WTC11 (cell line): ENCODE measurements around the gene TMX1. TPM values are rescaled to one million over a fixed set of nuclear protein-coding genes. Genes with fewer than 3 reads are reported as not detected.

ENCODE experiments used
- ATAC-seq: fragments of 200-7000 bp; cut with Tn5 transposase; 2 replicates; pipeline ENCODE4 v1.10.0; 2021; ENCODE audit warnings: mild to moderate bottlenecking, moderate library complexity
- CTCF ChIA-PET: fragments of 300-600 bp; sonication (Branson Sonifier 250); formaldehyde crosslinking; loops from one replicate; lab custom pipeline; 2021; ENCODE audit warnings: antibody characterized with exemption; lab: Charles Lee
- POLR2A ChIA-PET: fragments of 350-600 bp; sonication (Branson Sonifier 250); formaldehyde crosslinking; loops from one replicate; lab custom pipeline; 2021; ENCODE audit warnings: antibody characterized with exemption; lab: Charles Lee
- DNase-seq: peaks from one replicate; pipeline ENCODE4 v3.0.0; 2021; ENCODE audit warnings: low spot score
- H3K27ac Mint-ChIP-seq: 2 replicates; pipeline ENCODE4 v1.8.0; 2021; ENCODE audit warnings: mixed read lengths
- H3K27me3 Mint-ChIP-seq: 2 replicates; pipeline ENCODE4 v1.8.0; 2021; ENCODE audit warnings: low read depth, mild to moderate bottlenecking, moderate library complexity, mixed read lengths
- H3K36me3 Mint-ChIP-seq: 2 replicates; pipeline ENCODE4 v1.8.0; 2021; ENCODE audit warnings: mixed read lengths
- H3K4me1 Mint-ChIP-seq: 2 replicates; pipeline ENCODE4 v1.8.0; 2022; ENCODE audit warnings: mixed read lengths
- H3K4me3 Mint-ChIP-seq: 2 replicates; pipeline ENCODE4 v1.8.0; 2021; ENCODE audit warnings: mild to moderate bottlenecking, moderate library complexity, mixed read lengths
- H3K9me3 Mint-ChIP-seq: 2 replicates; pipeline ENCODE4 v1.8.0; 2021; ENCODE audit warnings: mixed read lengths
- CREM ChIP-seq: sonication (generic); formaldehyde crosslinking; IDR thresholded peaks from 2 replicates; pipeline ENCODE4 v1.8.1; 2022; ENCODE audit warnings: mild to moderate bottlenecking, missing genetic modification reagents, moderate library complexity
- ERG ChIP-seq: fragments of 250-450 bp; sonication (Bioruptor Pico); IDR thresholded peaks from 2 replicates; pipeline ENCODE4 v1.8.0; 2021; ENCODE audit warnings: mild to moderate bottlenecking
- JAZF1 ChIP-seq: fragments of 250-450 bp; sonication (Bioruptor Pico); IDR thresholded peaks from 2 replicates; pipeline ENCODE4 v1.9.0; 2021; ENCODE audit warnings: moderate library complexity, mild to moderate bottlenecking, inconsistent platforms
- MYBL2 ChIP-seq: sonication (generic); formaldehyde crosslinking; IDR thresholded peaks from 2 replicates; pipeline ENCODE4 v1.8.1; 2023; ENCODE audit warnings: mild to moderate bottlenecking, moderate library complexity, missing genetic modification reagents
- NFYB ChIP-seq: sonication (generic); formaldehyde crosslinking; conservative IDR thresholded peaks from 2 replicates; pipeline ENCODE4 v1.8.0; 2022; ENCODE audit warnings: low read depth, missing genetic modification reagents
- NR1H2 ChIP-seq: sonication (generic); formaldehyde crosslinking; IDR thresholded peaks from 2 replicates; pipeline ENCODE4 v1.9.0; 2021; ENCODE audit warnings: mild to moderate bottlenecking, moderate library complexity, missing genetic modification reagents
- PRDM15 ChIP-seq: sonication (generic); formaldehyde crosslinking; IDR thresholded peaks from 2 replicates; pipeline ENCODE4 v1.8.0; 2022; ENCODE audit warnings: missing genetic modification reagents
- PRRX2 ChIP-seq: fragments of 250-450 bp; sonication (Bioruptor Pico); IDR thresholded peaks from 2 replicates; pipeline ENCODE4 v1.8.0; 2021; ENCODE audit warnings: mild to moderate bottlenecking
- SMAD4 ChIP-seq: sonication (generic); formaldehyde crosslinking; IDR thresholded peaks from 2 replicates; pipeline ENCODE4 v1.8.0; 2022; ENCODE audit warnings: mild to moderate bottlenecking, missing genetic modification reagents
- TEAD1 ChIP-seq: sonication (generic); formaldehyde crosslinking; IDR thresholded peaks from 2 replicates; pipeline ENCODE4 v1.8.0; 2022; ENCODE audit warnings: mild to moderate bottlenecking, missing genetic modification reagents
- TEAD4 ChIP-seq: sonication (generic); formaldehyde crosslinking; IDR thresholded peaks from 2 replicates; pipeline ENCODE4 v1.8.0; 2022; ENCODE audit warnings: mild to moderate bottlenecking, missing genetic modification reagents
- ZNF121 ChIP-seq: sonication (generic); formaldehyde crosslinking; IDR thresholded peaks from 2 replicates; pipeline ENCODE4 v1.8.0; 2023; ENCODE audit warnings: missing genetic modification reagents
- ZNF416 ChIP-seq: fragments of 250-450 bp; sonication (Bioruptor Pico); IDR thresholded peaks from 2 replicates; pipeline ENCODE4 v1.9.0; 2021; ENCODE audit warnings: mild to moderate bottlenecking, inconsistent platforms
- ZNF425 ChIP-seq: fragments of 250-450 bp; sonication (Bioruptor Pico); conservative IDR thresholded peaks from 2 replicates; pipeline ENCODE4 v1.9.0; 2021; ENCODE audit warnings: mild to moderate bottlenecking
- ZNF671 ChIP-seq: fragments of 250-450 bp; sonication (Bioruptor Pico); IDR thresholded peaks from 2 replicates; pipeline ENCODE4 v1.8.0; 2021; ENCODE audit warnings: mild to moderate bottlenecking
- total RNA-seq: library from RNA; stranded (reverse); gene quantifications from 3 replicates; pipeline ENCODE4 v1.2.3, GENCODE V29; 2021
- TF ChIP-seq, protein P1 (sequence below): sonication (generic); formaldehyde crosslinking; conservative IDR thresholded peaks from 2 replicates; pipeline ENCODE4 v1.8.1; 2023; ENCODE audit warnings: mild to moderate bottlenecking, low read depth, missing genetic modification reagents, moderate library complexity
- TF ChIP-seq, protein P2 (sequence below): sonication (generic); formaldehyde crosslinking; IDR thresholded peaks from 2 replicates; pipeline ENCODE4 v1.8.1; 2022; ENCODE audit warnings: missing genetic modification reagents, borderline replicate concordance
- TF ChIP-seq, protein P3 (sequence below): sonication (generic); formaldehyde crosslinking; IDR thresholded peaks from 2 replicates; pipeline ENCODE4 v1.8.0; 2022; ENCODE audit warnings: mild to moderate bottlenecking, missing genetic modification reagents
- TF ChIP-seq, protein P4 (sequence below): fragments of 200-600 bp; IDR thresholded peaks from 2 replicates; pipeline ENCODE4 v1.8.0; 2022; ENCODE audit warnings: antibody characterized with exemption

TMX1 gene
- total RNA-seq, 1 experiment from 2014 or later: 40.9 TPM

DNA sequence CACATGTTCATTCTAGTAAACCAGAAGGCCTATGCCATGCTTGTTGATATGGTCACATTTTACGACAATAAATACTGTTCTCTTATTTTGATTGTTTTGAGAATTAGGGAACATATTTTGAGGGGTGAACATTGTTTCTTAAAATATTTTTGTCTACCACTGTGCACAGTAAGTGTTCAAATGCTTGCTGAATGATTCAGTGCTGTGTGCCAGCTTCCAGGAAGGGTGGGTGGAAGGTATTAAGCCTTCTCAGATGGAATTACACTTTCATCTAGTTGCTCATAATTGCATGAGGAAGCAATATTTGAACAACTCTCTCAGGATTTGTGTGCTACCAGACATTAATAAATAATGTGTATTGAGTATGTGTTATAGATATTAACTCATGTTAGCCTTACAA, 15.5 kb upstream of the TMX1 start (continued):
- TF ChIP-seq PRDM15 (CRISPR knock-in tag): no peak

DNA sequence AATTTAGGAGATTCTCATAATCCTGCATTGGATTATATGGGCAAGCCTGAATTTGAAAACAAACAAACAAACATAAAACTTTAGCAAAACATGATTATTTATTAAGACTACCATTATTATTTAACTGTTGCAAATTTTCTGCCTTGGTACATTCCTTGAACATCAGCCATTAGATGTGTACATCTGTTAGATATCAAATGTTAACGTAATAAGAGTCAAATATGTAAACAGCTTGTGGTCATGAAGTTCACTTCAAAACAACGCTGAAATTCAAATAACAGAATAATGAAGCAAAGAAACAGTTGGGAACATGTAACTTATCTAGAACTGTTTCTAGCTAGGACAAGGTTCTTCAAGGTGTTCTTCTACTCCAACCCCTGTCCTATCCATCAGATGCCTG, 14.3 kb upstream of the TMX1 start:
- DNase-seq (no peak), ATAC-seq (no peak)
- ChIA-PET POLR2A (no interaction called here), CTCF (no interaction called here)
- Mint-ChIP-seq H3K36me3 (peaks cover 27% of the 10 kb centered on the region), H3K4me3 (no peak overlapping the region), H3K27me3 (no peaks in the 10 kb centered on the region), H3K4me1 (no peaks in the 10 kb centered on the region), H3K9me3 (peaks cover 36% of the 10 kb centered on the region), H3K27ac (no peak overlapping the region)
- TF ChIP-seq, protein P1, sequence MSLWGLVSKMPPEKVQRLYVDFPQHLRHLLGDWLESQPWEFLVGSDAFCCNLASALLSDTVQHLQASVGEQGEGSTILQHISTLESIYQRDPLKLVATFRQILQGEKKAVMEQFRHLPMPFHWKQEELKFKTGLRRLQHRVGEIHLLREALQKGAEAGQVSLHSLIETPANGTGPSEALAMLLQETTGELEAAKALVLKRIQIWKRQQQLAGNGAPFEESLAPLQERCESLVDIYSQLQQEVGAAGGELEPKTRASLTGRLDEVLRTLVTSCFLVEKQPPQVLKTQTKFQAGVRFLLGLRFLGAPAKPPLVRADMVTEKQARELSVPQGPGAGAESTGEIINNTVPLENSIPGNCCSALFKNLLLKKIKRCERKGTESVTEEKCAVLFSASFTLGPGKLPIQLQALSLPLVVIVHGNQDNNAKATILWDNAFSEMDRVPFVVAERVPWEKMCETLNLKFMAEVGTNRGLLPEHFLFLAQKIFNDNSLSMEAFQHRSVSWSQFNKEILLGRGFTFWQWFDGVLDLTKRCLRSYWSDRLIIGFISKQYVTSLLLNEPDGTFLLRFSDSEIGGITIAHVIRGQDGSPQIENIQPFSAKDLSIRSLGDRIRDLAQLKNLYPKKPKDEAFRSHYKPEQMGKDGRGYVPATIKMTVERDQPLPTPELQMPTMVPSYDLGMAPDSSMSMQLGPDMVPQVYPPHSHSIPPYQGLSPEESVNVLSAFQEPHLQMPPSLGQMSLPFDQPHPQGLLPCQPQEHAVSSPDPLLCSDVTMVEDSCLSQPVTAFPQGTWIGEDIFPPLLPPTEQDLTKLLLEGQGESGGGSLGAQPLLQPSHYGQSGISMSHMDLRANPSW (CRISPR knock-in tag): no peak
- no peak for TF ChIP-seq PRRX2
- TF ChIP-seq, protein P2, sequence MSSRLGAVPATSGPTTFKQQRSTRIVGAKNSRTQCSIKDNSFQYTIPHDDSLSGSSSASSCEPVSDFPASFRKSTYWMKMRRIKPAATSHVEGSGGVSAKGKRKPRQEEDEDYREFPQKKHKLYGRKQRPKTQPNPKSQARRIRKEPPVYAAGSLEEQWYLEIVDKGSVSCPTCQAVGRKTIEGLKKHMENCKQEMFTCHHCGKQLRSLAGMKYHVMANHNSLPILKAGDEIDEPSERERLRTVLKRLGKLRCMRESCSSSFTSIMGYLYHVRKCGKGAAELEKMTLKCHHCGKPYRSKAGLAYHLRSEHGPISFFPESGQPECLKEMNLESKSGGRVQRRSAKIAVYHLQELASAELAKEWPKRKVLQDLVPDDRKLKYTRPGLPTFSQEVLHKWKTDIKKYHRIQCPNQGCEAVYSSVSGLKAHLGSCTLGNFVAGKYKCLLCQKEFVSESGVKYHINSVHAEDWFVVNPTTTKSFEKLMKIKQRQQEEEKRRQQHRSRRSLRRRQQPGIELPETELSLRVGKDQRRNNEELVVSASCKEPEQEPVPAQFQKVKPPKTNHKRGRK (CRISPR knock-in tag): no peak
- TF ChIP-seq ZNF416 (CRISPR knock-in tag): no peak
- TF ChIP-seq SMAD4 (CRISPR knock-in tag): no peak
- TF ChIP-seq NFYB (CRISPR knock-in tag): no peak
- TF ChIP-seq JAZF1: no peak
- no peak for TF ChIP-seq MYBL2 (CRISPR knock-in tag)
- TF ChIP-seq ZNF425 (CRISPR knock-in tag): no peak
- no peak for TF ChIP-seq ERG (CRISPR knock-in tag)

- DNase-seq (no peak), ATAC-seq (no peak)
- Mint-ChIP-seq H3K27ac (no peak overlapping the region), H3K36me3 (peaks cover 6% of the 10 kb centered on the region), H3K4me1 (no peaks in the 10 kb centered on the region), H3K27me3 (no peaks in the 10 kb centered on the region), H3K9me3 (peaks cover 16% of the 10 kb centered on the region), H3K4me3 (no peak overlapping the region)
- CTCF ChIA-PET: no interaction called here
- POLR2A ChIA-PET: interaction anchor here (0.6 kb wide), 1 partner anchor 17 kb away, joined by 4 read pairs; no protein-coding TSS in a partner anchor
- TF ChIP-seq ZNF671 (CRISPR knock-in tag): no peak
- TF ChIP-seq, protein P3, sequence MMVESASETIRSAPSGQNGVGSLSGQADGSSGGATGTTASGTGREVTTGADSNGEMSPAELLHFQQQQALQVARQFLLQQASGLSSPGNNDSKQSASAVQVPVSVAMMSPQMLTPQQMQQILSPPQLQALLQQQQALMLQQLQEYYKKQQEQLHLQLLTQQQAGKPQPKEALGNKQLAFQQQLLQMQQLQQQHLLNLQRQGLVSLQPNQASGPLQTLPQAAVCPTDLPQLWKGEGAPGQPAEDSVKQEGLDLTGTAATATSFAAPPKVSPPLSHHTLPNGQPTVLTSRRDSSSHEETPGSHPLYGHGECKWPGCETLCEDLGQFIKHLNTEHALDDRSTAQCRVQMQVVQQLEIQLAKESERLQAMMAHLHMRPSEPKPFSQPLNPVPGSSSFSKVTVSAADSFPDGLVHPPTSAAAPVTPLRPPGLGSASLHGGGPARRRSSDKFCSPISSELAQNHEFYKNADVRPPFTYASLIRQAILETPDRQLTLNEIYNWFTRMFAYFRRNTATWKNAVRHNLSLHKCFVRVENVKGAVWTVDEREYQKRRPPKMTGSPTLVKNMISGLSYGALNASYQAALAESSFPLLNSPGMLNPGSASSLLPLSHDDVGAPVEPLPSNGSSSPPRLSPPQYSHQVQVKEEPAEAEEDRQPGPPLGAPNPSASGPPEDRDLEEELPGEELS (CRISPR knock-in tag): no peak
- TF ChIP-seq, protein P4, sequence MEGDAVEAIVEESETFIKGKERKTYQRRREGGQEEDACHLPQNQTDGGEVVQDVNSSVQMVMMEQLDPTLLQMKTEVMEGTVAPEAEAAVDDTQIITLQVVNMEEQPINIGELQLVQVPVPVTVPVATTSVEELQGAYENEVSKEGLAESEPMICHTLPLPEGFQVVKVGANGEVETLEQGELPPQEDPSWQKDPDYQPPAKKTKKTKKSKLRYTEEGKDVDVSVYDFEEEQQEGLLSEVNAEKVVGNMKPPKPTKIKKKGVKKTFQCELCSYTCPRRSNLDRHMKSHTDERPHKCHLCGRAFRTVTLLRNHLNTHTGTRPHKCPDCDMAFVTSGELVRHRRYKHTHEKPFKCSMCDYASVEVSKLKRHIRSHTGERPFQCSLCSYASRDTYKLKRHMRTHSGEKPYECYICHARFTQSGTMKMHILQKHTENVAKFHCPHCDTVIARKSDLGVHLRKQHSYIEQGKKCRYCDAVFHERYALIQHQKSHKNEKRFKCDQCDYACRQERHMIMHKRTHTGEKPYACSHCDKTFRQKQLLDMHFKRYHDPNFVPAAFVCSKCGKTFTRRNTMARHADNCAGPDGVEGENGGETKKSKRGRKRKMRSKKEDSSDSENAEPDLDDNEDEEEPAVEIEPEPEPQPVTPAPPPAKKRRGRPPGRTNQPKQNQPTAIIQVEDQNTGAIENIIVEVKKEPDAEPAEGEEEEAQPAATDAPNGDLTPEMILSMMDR: no peak
- no peak for TF ChIP-seq ZNF121
- TF ChIP-seq TEAD4 (CRISPR knock-in tag): no peak
- TF ChIP-seq TEAD1 (CRISPR knock-in tag): no peak
- TF ChIP-seq CREM (CRISPR knock-in tag): no peak
- no peak for TF ChIP-seq NR1H2 (CRISPR knock-in tag)
Observed at GRCh38 chr14:51228391-51228790, 11.7 kb upstream of the TMX1 start.
